ENCODE results near the gene CLSTN2.

The CLSTN2 gene

GRCh38 chr3:140344082-140344454 lies 409.1 kb downstream of the CLSTN2 start:
- no peaks in the 10 kb centered on the region for H3K36me3 ChIP-seq (ENCODE audit: control insufficient read depth, insufficient read depth, low read length)
- H3K4me3 ChIP-seq (ENCODE audit: low read length): no peak overlapping the region
- H3K9ac ChIP-seq (ENCODE audit: low read length): no peak overlapping the region
- H3K27me3 ChIP-seq (ENCODE audit: control insufficient read depth, insufficient read depth, low read length): no peaks in the 10 kb centered on the region
- H3K4me1 ChIP-seq (ENCODE audit: control insufficient read depth, insufficient read depth, low read length): no peaks in the 10 kb centered on the region
- no peak overlapping the region for H3K27ac ChIP-seq (ENCODE audit: low read depth, low read length)

- H3K27me3 ChIP-seq (ENCODE audit: control insufficient read depth, insufficient read depth, low read length): no peaks in the 10 kb centered on the region
- no peaks in the 10 kb centered on the region for H3K4me1 ChIP-seq (ENCODE audit: control insufficient read depth, insufficient read depth, low read length)
- no peaks in the 10 kb centered on the region for H3K36me3 ChIP-seq (ENCODE audit: control insufficient read depth, insufficient read depth, low read length)
These were observed 409.7 kb downstream of the CLSTN2 start for GRCh38 chr3:140344601-140345205.

GRCh38 chr3:140347151-140347550 lies 412.2 kb downstream of the CLSTN2 start:
- H3K4me3 ChIP-seq (ENCODE audit: low read length): no peak overlapping the region
- H3K36me3 ChIP-seq (ENCODE audit: control insufficient read depth, insufficient read depth, low read length): no peaks in the 10 kb centered on the region
- H3K27ac ChIP-seq (ENCODE audit: low read depth, low read length): no peak overlapping the region
- no peaks in the 10 kb centered on the region for H3K27me3 ChIP-seq (ENCODE audit: control insufficient read depth, insufficient read depth, low read length)
- no peaks in the 10 kb centered on the region for H3K4me1 ChIP-seq (ENCODE audit: control insufficient read depth, insufficient read depth, low read length)
- H3K9ac ChIP-seq (ENCODE audit: low read length): no peak overlapping the region

More at GRCh38 chr3:140344601-140345205, 409.7 kb downstream of the CLSTN2 start:
- no peak overlapping the region for H3K27ac ChIP-seq (ENCODE audit: low read depth, low read length)
- H3K9ac ChIP-seq (ENCODE audit: low read length): no peak overlapping the region
- H3K4me3 ChIP-seq (ENCODE audit: low read length): no peak overlapping the region

- no peak overlapping the region for H3K27ac ChIP-seq (ENCODE audit: low read depth, low read length)
- H3K9ac ChIP-seq (ENCODE audit: low read length): no peak overlapping the region
- no peaks in the 10 kb centered on the region for H3K27me3 ChIP-seq (ENCODE audit: control insufficient read depth, insufficient read depth, low read length)
- no peaks in the 10 kb centered on the region for H3K4me1 ChIP-seq (ENCODE audit: control insufficient read depth, insufficient read depth, low read length)
- H3K4me3 ChIP-seq (ENCODE audit: low read length): no peak overlapping the region
- no peaks in the 10 kb centered on the region for H3K36me3 ChIP-seq (ENCODE audit: control insufficient read depth, insufficient read depth, low read length)
These were observed 415.0 kb downstream of the CLSTN2 start for GRCh38 chr3:140349938-140350337.

GRCh38 chr3:140351466-140351865 lies 416.5 kb downstream of the CLSTN2 start:
- H3K4me1 ChIP-seq (ENCODE audit: control insufficient read depth, insufficient read depth, low read length): no peaks in the 10 kb centered on the region
- no peaks in the 10 kb centered on the region for H3K27me3 ChIP-seq (ENCODE audit: control insufficient read depth, insufficient read depth, low read length)
- no peaks in the 10 kb centered on the region for H3K36me3 ChIP-seq (ENCODE audit: control insufficient read depth, insufficient read depth, low read length)
- no peak overlapping the region for H3K27ac ChIP-seq (ENCODE audit: low read depth, low read length)
- no peak overlapping the region for H3K9ac ChIP-seq (ENCODE audit: low read length)
- no peak overlapping the region for H3K4me3 ChIP-seq (ENCODE audit: low read length)

GRCh38 chr3:140355481-140355880 lies 420.5 kb downstream of the CLSTN2 start:
- no peaks in the 10 kb centered on the region for H3K36me3 ChIP-seq (ENCODE audit: control insufficient read depth, insufficient read depth, low read length)
- no peaks in the 10 kb centered on the region for H3K4me1 ChIP-seq (ENCODE audit: control insufficient read depth, insufficient read depth, low read length)
- H3K27ac ChIP-seq (ENCODE audit: low read depth, low read length): no peak overlapping the region
- no peaks in the 10 kb centered on the region for H3K27me3 ChIP-seq (ENCODE audit: control insufficient read depth, insufficient read depth, low read length)
- H3K4me3 ChIP-seq (ENCODE audit: low read length): no peak overlapping the region
- no peak overlapping the region for H3K9ac ChIP-seq (ENCODE audit: low read length)

GRCh38 chr3:140358686-140359085 lies 423.7 kb downstream of the CLSTN2 start:
- Histone ChIP-seq H3K4me3 (ENCODE audit: low read length) (no peak overlapping the region), H3K36me3 (ENCODE audit: control insufficient read depth, insufficient read depth, low read length) (no peaks in the 10 kb centered on the region), H3K27me3 (ENCODE audit: control insufficient read depth, insufficient read depth, low read length) (no peaks in the 10 kb centered on the region), H3K27ac (ENCODE audit: low read depth, low read length) (no peak overlapping the region), H3K9ac (ENCODE audit: low read length) (no peak overlapping the region), H3K4me1 (ENCODE audit: control insufficient read depth, insufficient read depth, low read length) (no peaks in the 10 kb centered on the region)

GRCh38 chr3:140359233-140359995 lies 424.4 kb downstream of the CLSTN2 start:
- no peaks in the 10 kb centered on the region for H3K4me1 ChIP-seq (ENCODE audit: control insufficient read depth, insufficient read depth, low read length)
- no peak overlapping the region for H3K27ac ChIP-seq (ENCODE audit: low read depth, low read length)
- no peak overlapping the region for H3K9ac ChIP-seq (ENCODE audit: low read length)
- H3K36me3 ChIP-seq (ENCODE audit: control insufficient read depth, insufficient read depth, low read length): no peaks in the 10 kb centered on the region
- H3K27me3 ChIP-seq (ENCODE audit: control insufficient read depth, insufficient read depth, low read length): no peaks in the 10 kb centered on the region
- no peak overlapping the region for H3K4me3 ChIP-seq (ENCODE audit: low read length)

- Histone ChIP-seq H3K36me3 (ENCODE audit: control insufficient read depth, insufficient read depth, low read length) (no peaks in the 10 kb centered on the region), H3K9ac (ENCODE audit: low read length) (no peak overlapping the region), H3K27me3 (ENCODE audit: control insufficient read depth, insufficient read depth, low read length) (no peaks in the 10 kb centered on the region), H3K4me1 (ENCODE audit: control insufficient read depth, insufficient read depth, low read length) (no peaks in the 10 kb centered on the region), H3K4me3 (ENCODE audit: low read length) (no peak overlapping the region), H3K27ac (ENCODE audit: low read depth, low read length) (no peak overlapping the region)
These were observed 425.3 kb downstream of the CLSTN2 start for GRCh38 chr3:140360332-140360731.

GRCh38 chr3:140363801-140364200 lies 428.8 kb downstream of the CLSTN2 start:
- Histone ChIP-seq H3K27ac (ENCODE audit: low read depth, low read length) (no peak overlapping the region), H3K4me1 (ENCODE audit: control insufficient read depth, insufficient read depth, low read length) (no peaks in the 10 kb centered on the region), H3K36me3 (ENCODE audit: control insufficient read depth, insufficient read depth, low read length) (no peaks in the 10 kb centered on the region), H3K9ac (ENCODE audit: low read length) (no peak overlapping the region), H3K4me3 (ENCODE audit: low read length) (no peak overlapping the region), H3K27me3 (ENCODE audit: control insufficient read depth, insufficient read depth, low read length) (no peaks in the 10 kb centered on the region)

GRCh38 chr3:140365872-140366697 lies 431.1 kb downstream of the CLSTN2 start:
- H3K27me3 ChIP-seq (ENCODE audit: control insufficient read depth, insufficient read depth, low read length): no peaks in the 10 kb centered on the region
- no peaks in the 10 kb centered on the region for H3K36me3 ChIP-seq (ENCODE audit: control insufficient read depth, insufficient read depth, low read length)
- H3K4me1 ChIP-seq (ENCODE audit: control insufficient read depth, insufficient read depth, low read length): no peaks in the 10 kb centered on the region
- H3K9ac ChIP-seq (ENCODE audit: low read length): no peak overlapping the region
- H3K4me3 ChIP-seq (ENCODE audit: low read length): no peak overlapping the region
- H3K27ac ChIP-seq (ENCODE audit: low read depth, low read length): no peak overlapping the region

GRCh38 chr3:140368223-140368811 lies 433.3 kb downstream of the CLSTN2 start:
- Histone ChIP-seq H3K4me3 (ENCODE audit: low read length) (no peak overlapping the region), H3K27ac (ENCODE audit: low read depth, low read length) (no peak overlapping the region)

More at GRCh38 chr3:140368223-140368811, 433.3 kb downstream of the CLSTN2 start:
- H3K9ac ChIP-seq (ENCODE audit: low read length): no peak overlapping the region
- no peaks in the 10 kb centered on the region for H3K36me3 ChIP-seq (ENCODE audit: control insufficient read depth, insufficient read depth, low read length)
- H3K4me1 ChIP-seq (ENCODE audit: control insufficient read depth, insufficient read depth, low read length): no peaks in the 10 kb centered on the region
- H3K27me3 ChIP-seq (ENCODE audit: control insufficient read depth, insufficient read depth, low read length): no peaks in the 10 kb centered on the region

Data from rectal smooth muscle tissue (tissue), 1 donor.